Panc1 (cell line): ENCODE results near the gene HOXA10.

Source experiments
- SIN3A ChIP-seq: IDR thresholded peaks from 2 replicates; pipeline ENCODE4 v1.6.1; 2012; ENCODE audit warnings: low read depth, mild to moderate bottlenecking, low read length, moderate library complexity, borderline replicate concordance; ENCODE audit not compliant: insufficient read depth
- TF ChIP-seq, protein P1 (sequence below): fragments of 450-650 bp; IDR thresholded peaks from 2 replicates; pipeline ENCODE4 v1.5.1; 2017; ENCODE audit warnings: mild to moderate bottlenecking
- TF ChIP-seq, protein P2 (sequence below), 2 experiments: IDR thresholded peaks; 2 replicates each; pipeline ENCODE4 v1.6.1; 2011 to 2012; ENCODE audit warnings: low read depth in 2 of 2, control low read depth in 1 of 2, low read length in 1 of 2, mild to moderate bottlenecking in 1 of 2, moderate library complexity in 1 of 2; ENCODE audit not compliant: insufficient read depth in 1 of 2

DNA sequence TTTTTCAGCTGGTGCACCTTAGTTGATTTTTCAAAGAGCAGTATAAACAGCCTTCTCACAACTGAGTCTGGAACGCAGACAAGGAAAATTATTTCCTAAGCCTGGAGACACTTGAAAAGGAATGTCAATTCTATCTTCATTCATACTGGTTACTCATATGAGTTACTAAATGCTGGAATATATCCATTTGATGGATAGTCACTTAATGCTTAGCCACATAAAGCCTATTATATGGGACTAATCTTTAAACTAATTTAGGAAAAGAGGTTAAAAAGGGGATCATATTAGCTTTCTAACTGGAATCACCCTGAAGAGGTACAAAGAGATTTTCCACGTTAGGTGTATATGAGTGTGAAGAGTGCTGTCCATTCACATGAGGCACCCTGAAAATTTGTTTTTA is 41.9 kb downstream of the HOXA10 start:
- TF ChIP-seq, protein P1, sequence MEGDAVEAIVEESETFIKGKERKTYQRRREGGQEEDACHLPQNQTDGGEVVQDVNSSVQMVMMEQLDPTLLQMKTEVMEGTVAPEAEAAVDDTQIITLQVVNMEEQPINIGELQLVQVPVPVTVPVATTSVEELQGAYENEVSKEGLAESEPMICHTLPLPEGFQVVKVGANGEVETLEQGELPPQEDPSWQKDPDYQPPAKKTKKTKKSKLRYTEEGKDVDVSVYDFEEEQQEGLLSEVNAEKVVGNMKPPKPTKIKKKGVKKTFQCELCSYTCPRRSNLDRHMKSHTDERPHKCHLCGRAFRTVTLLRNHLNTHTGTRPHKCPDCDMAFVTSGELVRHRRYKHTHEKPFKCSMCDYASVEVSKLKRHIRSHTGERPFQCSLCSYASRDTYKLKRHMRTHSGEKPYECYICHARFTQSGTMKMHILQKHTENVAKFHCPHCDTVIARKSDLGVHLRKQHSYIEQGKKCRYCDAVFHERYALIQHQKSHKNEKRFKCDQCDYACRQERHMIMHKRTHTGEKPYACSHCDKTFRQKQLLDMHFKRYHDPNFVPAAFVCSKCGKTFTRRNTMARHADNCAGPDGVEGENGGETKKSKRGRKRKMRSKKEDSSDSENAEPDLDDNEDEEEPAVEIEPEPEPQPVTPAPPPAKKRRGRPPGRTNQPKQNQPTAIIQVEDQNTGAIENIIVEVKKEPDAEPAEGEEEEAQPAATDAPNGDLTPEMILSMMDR: no peak
- TF ChIP-seq, protein P2, sequence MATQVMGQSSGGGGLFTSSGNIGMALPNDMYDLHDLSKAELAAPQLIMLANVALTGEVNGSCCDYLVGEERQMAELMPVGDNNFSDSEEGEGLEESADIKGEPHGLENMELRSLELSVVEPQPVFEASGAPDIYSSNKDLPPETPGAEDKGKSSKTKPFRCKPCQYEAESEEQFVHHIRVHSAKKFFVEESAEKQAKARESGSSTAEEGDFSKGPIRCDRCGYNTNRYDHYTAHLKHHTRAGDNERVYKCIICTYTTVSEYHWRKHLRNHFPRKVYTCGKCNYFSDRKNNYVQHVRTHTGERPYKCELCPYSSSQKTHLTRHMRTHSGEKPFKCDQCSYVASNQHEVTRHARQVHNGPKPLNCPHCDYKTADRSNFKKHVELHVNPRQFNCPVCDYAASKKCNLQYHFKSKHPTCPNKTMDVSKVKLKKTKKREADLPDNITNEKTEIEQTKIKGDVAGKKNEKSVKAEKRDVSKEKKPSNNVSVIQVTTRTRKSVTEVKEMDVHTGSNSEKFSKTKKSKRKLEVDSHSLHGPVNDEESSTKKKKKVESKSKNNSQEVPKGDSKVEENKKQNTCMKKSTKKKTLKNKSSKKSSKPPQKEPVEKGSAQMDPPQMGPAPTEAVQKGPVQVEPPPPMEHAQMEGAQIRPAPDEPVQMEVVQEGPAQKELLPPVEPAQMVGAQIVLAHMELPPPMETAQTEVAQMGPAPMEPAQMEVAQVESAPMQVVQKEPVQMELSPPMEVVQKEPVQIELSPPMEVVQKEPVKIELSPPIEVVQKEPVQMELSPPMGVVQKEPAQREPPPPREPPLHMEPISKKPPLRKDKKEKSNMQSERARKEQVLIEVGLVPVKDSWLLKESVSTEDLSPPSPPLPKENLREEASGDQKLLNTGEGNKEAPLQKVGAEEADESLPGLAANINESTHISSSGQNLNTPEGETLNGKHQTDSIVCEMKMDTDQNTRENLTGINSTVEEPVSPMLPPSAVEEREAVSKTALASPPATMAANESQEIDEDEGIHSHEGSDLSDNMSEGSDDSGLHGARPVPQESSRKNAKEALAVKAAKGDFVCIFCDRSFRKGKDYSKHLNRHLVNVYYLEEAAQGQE (IDR thresholded peaks at IDR 0.05; ENCODE audit: insufficient read depth in 1 of 2, low read depth in 2 of 2, low read length in 1 of 2): no peak
- no peak for TF ChIP-seq SIN3A
